ENCODE data around the gene PNPLA3.

Gene PNPLA3

GRCh38 chr22:43994416-43994815, 70.8 kb downstream of the PNPLA3 start:
- no peak for DNase-seq

GRCh38 chr22:43995057-43995685, 71.6 kb downstream of the PNPLA3 start:
- no peak for DNase-seq

GRCh38 chr22:43995798-43996169, 72.2 kb downstream of the PNPLA3 start:
- no peak for DNase-seq

- peak; percentile 25 to 77 (median 56) for DNase-seq
Measured at GRCh38 chr22:43996170-43996980, 72.8 kb downstream of the PNPLA3 start.

GRCh38 chr22:43996981-43997265, 73.3 kb downstream of the PNPLA3 start:
- no peak for DNase-seq
